DMS153 treated with DMSO at 0.1 percent for 48 hours (cell line): ENCODE data around the gene APOBEC3B.
"Not testable (repeated sequence)": the region's sequence is repeated elsewhere in the genome, so short reads cannot be mapped to it uniquely, and the experiment has no call there.

Experiments
- DNase-seq: peaks from one replicate; lab custom pipeline; 2025; ENCODE audit not compliant: unreplicated experiment; lab: John Stamatoyannopoulos, UW

The APOBEC3B gene

DNA sequence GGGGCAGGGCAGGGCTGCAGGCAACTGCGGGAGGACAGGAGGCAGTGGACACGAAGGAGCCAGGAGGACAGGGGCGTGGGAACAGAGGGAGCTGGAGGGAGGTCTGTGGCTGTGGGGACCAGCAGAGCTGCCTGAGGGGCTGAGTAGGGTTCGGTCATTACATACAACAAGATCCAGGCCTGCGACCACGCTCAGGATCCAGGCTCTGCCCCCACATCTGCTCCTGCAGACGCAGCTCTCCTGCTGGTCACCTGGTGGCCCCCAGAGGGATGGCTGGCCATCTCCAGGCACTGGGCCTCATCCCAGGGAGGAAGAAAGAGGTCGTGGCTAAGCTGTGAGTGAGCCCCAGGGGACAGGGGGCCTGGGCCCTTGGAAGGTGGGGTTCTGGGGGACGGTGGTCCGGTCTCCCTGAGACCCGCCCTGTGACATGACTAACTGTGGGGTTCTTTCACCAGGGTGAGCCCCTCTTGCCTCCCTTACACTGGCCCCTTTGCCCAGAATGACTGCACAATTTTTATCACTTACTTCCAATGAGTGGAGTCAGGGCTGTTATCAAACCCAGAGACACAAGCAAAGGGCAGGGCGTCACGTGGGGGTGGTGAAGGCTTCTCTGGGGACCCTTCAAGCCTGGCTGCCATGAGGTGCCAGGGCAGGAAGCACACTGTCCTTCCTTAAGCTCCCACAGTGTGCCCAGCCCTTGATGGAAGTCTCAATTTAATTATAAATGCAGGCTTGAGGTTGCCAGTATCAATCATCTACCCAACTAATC lies 31.4 kb upstream of the APOBEC3B start:
- no peak for DNase-seq

DNA sequence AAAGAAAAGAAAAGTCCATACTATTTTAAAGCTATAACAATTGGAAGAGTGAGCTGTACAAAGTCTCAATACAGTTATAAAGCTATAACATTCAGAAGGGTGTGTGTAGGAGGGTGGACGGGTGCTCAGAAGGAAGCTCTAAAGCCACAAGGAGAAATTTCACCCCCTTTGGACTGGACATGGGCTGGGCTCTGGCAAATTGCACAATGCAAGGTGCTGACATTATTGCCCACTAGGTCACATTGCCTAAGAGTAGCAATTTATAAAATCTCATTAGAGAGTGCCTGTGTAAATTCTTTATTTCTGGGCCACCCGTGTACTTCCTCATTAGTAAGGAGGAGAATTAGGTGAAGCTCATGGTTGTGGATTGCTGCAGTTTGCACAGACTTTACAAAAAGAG lies 30.4 kb upstream of the APOBEC3B start:
- no peak for DNase-seq

DNA sequence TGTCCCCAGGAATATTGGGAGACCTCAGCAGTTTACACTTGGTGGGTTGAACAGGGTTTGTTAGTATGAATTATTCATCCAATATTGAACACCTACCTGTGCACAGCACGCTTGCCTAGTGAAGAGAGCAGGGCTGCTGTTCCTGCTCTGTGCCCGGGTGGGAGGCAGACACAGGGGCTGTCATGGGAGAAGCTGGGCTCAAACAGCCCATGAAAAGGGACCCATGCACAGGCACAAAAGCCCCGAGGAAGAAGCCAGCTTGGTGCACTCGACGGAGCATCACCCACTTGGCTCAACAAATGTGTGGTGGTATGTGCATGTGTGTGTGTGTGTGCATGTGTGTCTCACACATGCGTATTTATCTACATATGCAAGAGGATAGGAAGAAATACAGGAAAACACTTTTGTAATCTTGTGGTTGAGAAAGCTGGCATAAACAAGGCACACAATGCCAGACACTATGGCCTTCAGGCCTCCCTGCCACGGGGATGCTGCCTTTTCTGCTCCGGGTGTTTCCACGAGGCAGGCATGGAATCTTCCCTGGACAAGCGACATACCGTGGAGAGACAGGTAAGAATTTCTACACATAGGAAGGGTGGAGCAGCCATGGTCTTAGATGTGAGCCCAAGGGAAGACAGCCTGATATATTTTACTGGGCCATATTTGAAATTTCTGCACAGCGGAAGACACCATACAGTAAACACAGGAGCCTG lies 29.7 kb upstream of the APOBEC3B start:
- no peak for DNase-seq

GRCh38 chr22:38953091-38953490 lies 29.1 kb upstream of the APOBEC3B start:
- no peak for DNase-seq

GRCh38 chr22:38953577-38954413 lies 28.4 kb upstream of the APOBEC3B start:
- no peak for DNase-seq

DNA sequence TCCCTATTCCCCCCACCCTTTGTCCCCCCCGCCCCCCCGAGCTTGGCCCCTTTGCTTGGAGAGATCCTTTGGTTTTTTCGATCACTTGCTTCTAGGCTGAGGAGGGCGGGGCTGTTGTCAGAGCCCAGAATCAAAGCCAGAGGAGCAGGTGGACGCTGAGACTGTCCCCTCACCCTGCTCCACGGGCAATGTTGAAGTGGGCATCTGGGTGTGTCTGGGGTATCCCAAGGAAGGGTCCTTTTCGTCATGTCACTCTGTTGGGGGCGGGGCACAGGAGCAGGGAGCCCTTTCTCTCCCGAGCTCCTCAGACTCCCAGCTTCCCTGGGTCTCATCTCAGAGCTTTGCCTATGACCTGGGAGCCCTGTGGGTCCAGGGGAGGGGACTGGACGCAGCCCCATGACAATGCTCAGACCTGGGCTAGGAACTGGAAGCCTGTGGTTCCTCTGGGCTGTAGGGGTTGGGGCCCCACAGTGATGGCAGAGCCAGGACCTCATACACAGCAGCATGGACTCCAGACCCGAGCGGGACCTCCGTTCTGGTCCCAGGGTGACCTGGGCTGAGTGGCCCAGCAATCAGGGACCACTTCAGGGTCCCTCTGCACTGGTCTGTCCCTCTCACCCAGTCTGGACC lies 27.6 kb upstream of the APOBEC3B start:
- no peak for DNase-seq

DNA sequence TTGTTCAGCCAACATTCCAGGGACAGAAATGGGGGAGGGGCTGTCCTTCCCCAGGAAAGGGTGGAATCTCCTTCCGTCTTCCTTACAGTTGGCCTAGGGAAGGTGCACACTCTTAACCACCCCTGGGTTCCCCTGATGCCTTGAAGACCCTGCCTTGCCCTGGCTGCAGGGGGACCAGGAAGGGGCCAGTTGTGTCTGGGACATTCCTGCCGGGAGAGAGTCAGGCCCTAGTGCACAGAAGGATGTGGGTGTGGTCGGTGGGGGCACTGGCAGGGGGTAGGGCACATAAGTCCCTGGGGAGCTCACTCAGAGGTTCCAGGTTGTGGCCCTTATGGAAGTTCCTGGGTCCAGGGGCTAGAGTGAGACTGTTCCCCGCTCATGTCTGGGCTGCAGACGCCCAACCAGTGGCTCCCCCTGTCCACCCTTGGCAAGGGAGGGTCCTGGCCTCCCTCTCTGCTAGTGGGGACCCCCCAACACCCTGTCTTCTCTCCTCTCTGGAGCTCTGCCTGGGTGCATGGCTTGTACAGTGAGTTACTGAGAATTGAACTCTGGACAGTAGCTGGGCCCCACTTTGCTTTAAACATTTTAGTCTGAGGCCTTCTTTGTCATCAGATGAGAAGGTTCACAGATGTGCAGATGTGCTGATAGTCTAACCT lies 26.8 kb upstream of the APOBEC3B start:
- DNase-seq, result no peak

DNA sequence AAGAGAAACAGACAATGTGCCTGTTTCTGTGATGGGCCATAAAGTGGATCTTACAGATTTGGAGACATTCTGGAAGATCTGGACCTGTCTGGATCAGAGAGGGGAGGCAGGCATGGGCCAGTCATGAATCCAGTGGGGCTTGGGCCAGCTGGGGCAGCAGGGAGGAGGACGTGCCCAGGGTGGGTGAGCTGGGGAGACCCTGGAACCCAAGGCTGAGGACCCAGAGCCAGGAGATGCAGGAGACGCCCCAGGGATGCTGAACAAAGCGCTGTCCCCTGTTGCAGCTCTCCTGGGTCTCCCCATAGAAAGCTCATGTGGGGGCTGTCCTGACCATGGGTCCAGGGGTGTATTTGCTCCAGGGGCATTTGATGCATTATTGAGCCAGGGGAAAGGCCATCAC lies 26.2 kb upstream of the APOBEC3B start:
- DNase-seq, result no peak

DNA sequence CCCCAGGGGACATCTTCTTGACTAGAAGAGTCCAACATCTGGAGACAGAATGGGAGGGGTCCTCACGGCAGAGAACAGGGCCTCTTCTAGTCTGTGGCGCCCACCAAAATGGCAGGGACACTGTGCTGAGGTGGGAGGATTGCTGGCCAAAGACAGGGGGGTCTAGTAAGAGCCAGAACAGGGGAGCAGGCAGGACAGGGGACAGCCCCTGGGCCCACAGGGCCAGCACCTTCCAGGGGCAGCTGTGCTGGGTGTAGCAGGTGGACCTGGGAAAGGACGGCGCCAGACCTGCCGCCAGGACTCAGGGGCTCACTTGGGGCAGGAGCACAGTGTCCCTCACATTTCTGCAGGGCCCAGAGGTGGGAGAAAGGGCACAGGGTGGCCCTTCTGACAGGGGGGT lies 25.6 kb upstream of the APOBEC3B start:
- no peak for DNase-seq

- DNase-seq, result no peak
Measured at GRCh38 chr22:38957046-38957770, 24.9 kb upstream of the APOBEC3B start, which contains the start of gene APOBEC3A. Gene APOBEC3A, plus strand, starts transcription at chr22:38957609. Its CDS starts 83 bp downstream, at chr22:38957692.

DNA sequence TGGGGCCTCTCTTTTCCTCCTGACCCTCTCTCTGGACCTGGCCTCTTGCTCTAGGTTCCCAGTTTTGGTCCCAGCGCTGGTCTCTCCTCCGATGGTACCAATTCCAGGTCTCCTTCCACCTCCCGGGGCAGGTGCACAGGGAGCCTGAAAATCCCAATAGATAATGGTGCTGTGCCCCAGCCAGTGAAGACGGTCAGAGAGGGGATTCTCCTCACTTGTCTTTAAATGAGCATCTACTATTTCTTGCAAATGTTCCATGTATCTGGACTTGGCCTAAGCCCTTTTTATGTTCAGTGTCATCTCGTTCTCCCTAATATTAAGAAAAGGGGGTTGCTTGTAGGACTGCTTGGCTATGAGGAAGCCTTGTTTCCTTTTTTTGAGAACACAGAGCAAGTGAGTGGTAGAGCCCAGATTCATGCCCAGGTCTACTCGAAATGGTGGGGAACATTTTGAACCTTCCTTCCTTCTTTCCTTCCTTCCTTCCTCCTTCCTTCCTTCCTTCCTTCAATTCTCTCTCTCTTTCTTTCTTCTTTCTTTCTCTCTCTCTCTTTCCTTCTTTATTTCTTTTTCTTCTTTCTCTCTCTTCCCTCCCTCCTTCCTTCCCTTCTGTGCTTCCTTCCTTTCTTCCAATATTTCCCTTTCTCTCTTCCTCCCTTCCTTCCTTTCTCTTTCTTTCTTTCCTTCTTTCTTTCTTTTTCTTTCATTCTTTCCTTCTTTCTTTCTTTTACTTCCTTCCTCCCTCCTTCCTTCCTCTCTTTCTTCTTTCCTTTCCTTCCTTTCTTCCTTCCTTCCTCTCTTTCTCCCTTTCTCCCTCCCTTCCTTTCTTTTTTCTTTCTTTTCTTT lies 24.1 kb upstream of the APOBEC3B start:
- DNase-seq, result no peak

GRCh38 chr22:38958651-38958943 lies 23.6 kb upstream of the APOBEC3B start:
- not testable (repeated sequence) for DNase-seq

DNA sequence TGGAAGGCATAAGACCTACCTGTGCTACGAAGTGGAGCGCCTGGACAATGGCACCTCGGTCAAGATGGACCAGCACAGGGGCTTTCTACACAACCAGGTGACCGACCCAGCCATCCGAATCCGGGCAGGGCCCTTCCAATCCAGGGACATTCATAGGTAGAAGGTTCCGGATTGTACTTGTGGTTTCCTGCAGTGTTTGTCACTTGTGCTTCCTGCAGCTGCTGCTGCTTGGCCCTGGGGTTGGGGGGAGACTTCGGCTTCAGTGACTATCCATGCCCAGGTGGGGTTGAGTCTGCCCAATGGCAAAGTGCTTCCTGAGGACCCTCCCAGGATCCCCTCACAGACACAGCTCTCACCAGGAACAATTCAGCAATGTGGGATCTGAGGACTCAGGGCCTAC lies 22.6 kb upstream of the APOBEC3B start:
- DNase-seq, result no peak

DNA sequence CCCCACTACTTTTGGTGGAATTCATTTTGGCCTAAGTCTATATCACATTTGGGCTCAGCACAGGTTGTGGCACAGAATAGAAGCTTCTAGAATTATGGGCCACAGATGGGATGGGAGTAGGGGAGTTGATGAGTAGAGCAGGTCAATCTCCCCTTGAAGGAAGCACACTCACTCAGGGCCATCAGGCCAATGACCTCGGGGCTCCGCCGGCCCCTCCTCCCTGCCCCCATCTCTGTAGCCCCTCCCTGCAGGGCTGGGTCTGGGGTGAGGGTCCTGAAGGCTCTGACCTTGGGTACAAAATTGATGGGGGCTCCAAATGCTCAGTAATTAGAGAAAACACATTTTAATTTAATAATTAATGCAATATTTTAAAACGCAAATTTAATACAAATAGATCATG lies 21.5 kb upstream of the APOBEC3B start:
- DNase-seq, result not testable (repeated sequence)

DNA sequence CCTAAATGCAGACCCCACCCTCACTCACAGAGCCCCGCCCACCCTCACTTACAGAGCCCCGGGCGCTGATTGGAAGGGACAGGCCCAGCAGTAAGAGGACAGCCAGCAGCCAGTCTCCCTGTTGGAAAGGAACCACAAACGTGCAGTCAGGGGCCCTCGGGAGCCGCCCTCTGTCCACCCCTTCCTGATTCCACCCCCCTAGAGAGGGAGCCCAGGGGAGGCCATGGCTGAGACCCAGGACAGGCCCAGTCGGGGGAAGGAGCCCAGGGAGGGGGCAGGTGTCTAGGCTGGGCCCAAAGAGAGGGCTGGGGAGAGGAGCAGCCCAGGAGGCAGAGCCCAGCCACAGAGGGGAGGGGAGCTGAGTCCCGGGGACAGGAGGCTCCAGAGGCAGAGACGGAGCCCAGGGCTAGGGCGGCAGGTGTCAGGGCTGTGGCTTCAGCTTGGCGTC lies 18.8 kb upstream of the APOBEC3B start:
- not testable (repeated sequence) for DNase-seq

GRCh38 chr22:38963872-38964271 lies 18.3 kb upstream of the APOBEC3B start:
- DNase-seq, result no peak

GRCh38 chr22:38964306-38964705 lies 17.8 kb upstream of the APOBEC3B start:
- DNase-seq, result no peak

GRCh38 chr22:38964989-38965388 lies 17.2 kb upstream of the APOBEC3B start:
- no peak for DNase-seq
